Mesodermal cell (in vitro differentiated cells): ENCODE data around the gene TBCD.

ENCODE experiments used
- H3K27ac ChIP-seq: 2 replicates; pipeline ENCODE4 v1.7.0; 2013; ENCODE audit warnings: mild to moderate bottlenecking, low read depth, low read length, moderate library complexity; ENCODE audit not compliant: severe bottlenecking
- H3K36me3 ChIP-seq: 2 replicates; pipeline ENCODE4 v1.7.1; 2013; ENCODE audit warnings: mild to moderate bottlenecking, low read length, moderate library complexity; ENCODE audit not compliant: control insufficient read depth, insufficient read depth
- H3K4me1 ChIP-seq: one replicate; pipeline ENCODE4 v1.7.1; 2013; ENCODE audit warnings: mild to moderate bottlenecking, low read length; ENCODE audit not compliant: insufficient read depth, control insufficient read depth, poor library complexity, severe bottlenecking
- H3K4me3 ChIP-seq: 2 replicates; pipeline ENCODE4 v1.7.0; 2013; ENCODE audit warnings: low read length, control low read depth, mild to moderate bottlenecking; ENCODE audit not compliant: insufficient read depth, poor library complexity, severe bottlenecking; ENCODE audit errors: extremely low read depth
- H3K9me3 ChIP-seq: 2 replicates; pipeline ENCODE4 v1.7.1; 2013; ENCODE audit warnings: mild to moderate bottlenecking, low read length, moderate library complexity; ENCODE audit not compliant: control insufficient read depth
- WGBS, 2 experiments: methylation state at CpG; one replicate each; pipeline ENCODE4 v1.1.5; 2013; ENCODE audit warnings: missing lambda C conversion rate in 2 of 2; ENCODE audit not compliant: insufficient coverage in 2 of 2; 5-methylcytosine and 5-hydroxymethylcytosine counted together

TBCD gene

DNA sequence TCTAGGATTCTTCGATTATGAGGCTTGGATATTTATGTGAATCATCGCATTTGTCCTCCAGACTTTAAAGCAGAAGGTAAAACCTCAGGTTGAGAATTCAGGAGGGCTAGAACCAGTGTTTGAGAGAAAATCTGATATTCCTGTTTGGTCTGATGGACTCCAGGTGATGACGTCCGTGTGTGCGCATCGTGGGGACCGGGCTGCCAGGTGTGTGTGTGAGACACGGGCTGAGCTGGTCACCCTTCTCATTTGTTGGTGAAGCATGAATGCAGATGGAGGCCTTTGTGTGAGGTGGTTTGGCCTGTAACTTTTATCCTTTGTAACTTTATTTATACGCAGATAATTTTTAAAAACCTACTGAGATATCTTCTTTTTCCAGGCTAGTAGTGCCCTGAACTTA is 45.2 kb downstream of the TBCD start:
- Histone ChIP-seq H3K9me3 (no peaks in the 10 kb centered on the region), H3K27ac (no peak overlapping the region), H3K36me3 (peaks cover 36% of the 10 kb centered on the region), H3K4me1 (no peaks in the 10 kb centered on the region), H3K4me3 (no peak overlapping the region)
- WGBS, 2 experiments, result 93 to 97% methylated on average over 8 of the region's 9 CpGs

DNA sequence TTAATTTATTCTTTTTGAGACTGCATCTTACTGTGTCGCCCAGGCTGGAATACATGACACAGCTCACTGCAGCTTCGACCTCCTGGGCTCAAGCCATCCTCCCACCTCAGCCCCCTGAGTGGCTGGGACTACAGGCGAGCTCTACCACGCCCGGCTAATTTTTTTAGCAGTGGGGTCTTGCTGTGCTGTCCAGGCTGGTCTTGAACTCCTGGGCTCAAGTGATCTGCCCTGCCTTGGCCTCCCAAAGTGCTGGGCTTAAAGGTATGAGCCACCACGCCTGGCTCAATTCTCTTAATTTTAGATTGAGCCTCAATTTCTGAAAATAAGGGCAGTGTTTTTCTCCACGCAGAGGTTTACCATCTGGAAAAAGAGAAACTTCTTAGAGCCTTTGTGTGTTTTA is 46.9 kb downstream of the TBCD start:
- Histone ChIP-seq H3K4me3 (no peak overlapping the region), H3K4me1 (no peaks in the 10 kb centered on the region), H3K9me3 (no peaks in the 10 kb centered on the region), H3K27ac (no peak overlapping the region), H3K36me3 (peaks cover 36% of the 10 kb centered on the region)
- WGBS, 2 experiments, result 94 to 99% methylated on average over 7 of the region's 7 CpGs

DNA sequence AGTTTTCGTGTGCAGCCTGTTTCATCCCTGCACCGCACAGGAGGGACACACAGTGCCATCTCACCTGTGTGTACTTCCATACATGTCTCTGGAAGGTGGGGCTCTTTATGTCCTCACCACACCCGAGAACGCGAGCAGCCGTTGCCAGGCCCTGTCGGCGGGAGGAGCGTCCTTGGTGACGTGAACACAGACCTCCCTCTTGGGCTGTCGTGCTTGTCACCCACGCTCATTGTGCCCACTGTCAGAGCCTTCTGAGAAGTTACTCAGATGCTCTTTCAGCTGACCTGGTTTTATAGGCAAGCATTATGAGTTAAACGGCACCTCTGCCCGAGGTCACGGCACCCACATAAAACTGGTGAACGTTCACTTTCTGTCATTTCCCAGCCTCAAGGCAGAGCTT is 47.7 kb downstream of the TBCD start:
- Histone ChIP-seq H3K9me3 (no peaks in the 10 kb centered on the region), H3K4me1 (no peaks in the 10 kb centered on the region), H3K4me3 (no peak overlapping the region), H3K36me3 (peaks cover 36% of the 10 kb centered on the region), H3K27ac (no peak overlapping the region)
- WGBS, 2 experiments, result 92 to 97% methylated on average over 16 of the region's 16 CpGs

DNA sequence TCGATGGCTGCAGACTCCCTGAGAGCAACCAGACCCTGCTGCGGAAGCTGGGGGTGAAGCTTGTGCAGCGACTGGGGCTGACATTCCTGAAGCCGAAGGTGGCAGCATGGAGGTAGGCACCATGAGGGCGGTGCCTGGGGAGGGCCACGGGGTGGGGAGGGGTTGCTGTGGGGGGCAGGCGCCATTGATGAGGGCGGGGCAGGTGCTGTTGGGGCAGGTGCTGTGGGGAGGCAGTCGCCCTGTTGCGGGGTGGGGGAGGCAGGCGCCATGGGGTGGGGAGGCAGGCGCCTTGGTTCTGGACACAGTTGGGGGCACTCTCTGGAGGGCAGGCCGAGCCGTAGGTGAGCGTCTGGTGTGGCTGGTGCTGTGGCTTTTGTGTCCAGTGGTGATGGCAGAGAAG is 49.0 kb downstream of the TBCD start:
- peaks cover 32% of the 10 kb centered on the region for H3K36me3 ChIP-seq
- no peaks in the 10 kb centered on the region for H3K9me3 ChIP-seq
- WGBS, 2 experiments, result 98 to 100% methylated on average over 9 to 10 of the region's 15 CpGs
- no peak overlapping the region for H3K27ac ChIP-seq
- no peaks in the 10 kb centered on the region for H3K4me1 ChIP-seq
- no peak overlapping the region for H3K4me3 ChIP-seq

DNA sequence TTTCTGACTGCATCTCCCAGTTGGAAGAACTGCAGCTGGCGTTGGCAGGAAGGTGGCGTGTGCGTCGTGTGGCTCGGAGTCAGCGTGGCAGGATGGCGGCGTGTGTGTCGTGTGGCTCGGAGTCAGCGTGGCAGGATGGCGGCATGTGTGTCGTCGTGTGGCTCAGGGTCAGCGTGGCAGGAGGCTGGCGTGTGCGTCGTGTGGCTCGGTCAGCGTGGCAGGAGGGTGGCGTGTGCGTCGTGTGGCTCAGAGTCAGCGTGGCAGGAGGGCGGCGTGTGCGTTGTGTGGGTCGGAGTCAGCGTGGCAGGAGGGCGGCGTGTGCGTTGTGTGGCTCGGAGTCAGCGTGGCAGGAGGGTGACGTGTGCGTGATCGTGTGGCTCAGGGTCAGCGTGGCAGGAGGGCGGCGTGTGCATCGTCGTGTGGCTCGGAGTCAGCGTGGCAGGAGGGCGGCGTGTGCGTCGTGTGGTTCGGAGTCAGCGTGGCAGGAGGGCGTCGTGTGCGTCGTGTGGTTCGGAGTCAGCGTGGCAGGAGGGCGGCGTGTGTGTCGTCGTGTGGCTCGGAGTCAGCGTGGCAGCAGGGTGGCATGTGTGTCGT is 49.6 kb downstream of the TBCD start:
- H3K9me3 ChIP-seq, result no peaks in the 10 kb centered on the region
- WGBS, 2 experiments, result 96 to 97% methylated on average over 55 to 63 of the region's 63 CpGs
- no peaks in the 10 kb centered on the region for H3K4me1 ChIP-seq
- no peak overlapping the region for H3K27ac ChIP-seq
- peaks cover 33% of the 10 kb centered on the region for H3K36me3 ChIP-seq
- no peak overlapping the region for H3K4me3 ChIP-seq

DNA sequence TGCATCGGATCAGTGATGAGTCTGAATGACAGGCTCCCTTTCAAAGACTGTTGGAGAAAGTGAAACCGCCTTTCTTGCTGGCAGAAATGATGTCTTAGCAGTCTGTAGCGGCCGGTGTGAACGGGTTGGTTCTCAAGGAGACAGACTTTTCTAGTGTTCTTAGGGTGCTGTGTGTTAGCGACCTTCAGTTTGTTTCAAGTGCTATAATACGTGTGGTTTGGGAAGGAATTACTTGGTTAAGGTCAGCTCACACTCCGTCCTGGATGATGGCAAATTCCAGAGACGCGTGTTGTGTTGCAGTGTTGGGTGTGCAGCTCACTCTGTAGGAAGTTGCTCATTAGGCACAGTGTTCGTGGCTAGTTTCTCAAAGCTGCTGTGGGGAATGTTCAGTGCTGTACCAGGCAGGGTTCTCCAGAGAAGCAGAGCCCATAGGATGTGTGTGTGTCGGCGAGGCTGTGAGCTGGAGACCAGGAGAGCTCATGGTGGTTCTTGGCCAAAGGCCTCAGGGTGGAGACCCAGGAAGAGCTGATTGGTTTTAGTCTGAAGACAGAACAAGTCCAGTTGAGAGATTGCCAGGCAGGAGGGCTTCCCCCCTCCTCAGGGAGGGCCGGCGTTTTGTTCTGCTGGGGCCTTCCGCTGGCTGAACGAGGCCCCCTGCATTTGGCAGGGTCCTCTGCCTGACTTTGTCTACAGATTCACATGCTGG is 50.4 kb downstream of the TBCD start:
- WGBS, 2 experiments, result 94 to 95% methylated on average over 17 of the region's 17 CpGs
- peaks cover 36% of the 10 kb centered on the region for H3K36me3 ChIP-seq

DNA sequence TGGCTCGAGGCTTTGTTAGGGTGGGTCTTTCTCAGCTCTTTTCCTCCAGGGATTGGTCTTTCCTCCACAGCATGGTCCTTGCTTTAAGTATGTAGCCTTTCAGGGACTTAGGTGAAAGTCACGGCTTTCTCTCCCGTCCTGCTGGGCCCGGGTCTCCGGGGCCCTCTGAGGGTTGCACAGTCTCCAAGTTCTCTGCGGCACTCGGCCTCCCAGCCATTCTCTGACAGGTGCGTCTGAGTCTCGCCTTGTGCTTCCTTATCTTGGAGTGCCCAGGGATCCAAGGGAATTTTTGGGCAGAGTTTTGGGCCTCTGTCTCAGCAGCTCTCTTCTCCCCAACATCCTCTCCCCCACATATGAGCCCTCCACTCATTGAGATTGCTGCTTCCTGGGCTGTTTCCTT is 51.3 kb downstream of the TBCD start:
- Histone ChIP-seq H3K4me3 (no peak overlapping the region), H3K36me3 (peaks cover 44% of the 10 kb centered on the region)
- 93 to 95% methylated on average over 9 of the region's 9 CpGs for WGBS, 2 experiments

More for the DNA sequence above, 50.4 kb downstream of the TBCD start:
- Histone ChIP-seq H3K4me3 (no peak overlapping the region), H3K27ac (no peak overlapping the region), H3K4me1 (peaks cover 4% of the 10 kb centered on the region), H3K9me3 (no peaks in the 10 kb centered on the region)

DNA sequence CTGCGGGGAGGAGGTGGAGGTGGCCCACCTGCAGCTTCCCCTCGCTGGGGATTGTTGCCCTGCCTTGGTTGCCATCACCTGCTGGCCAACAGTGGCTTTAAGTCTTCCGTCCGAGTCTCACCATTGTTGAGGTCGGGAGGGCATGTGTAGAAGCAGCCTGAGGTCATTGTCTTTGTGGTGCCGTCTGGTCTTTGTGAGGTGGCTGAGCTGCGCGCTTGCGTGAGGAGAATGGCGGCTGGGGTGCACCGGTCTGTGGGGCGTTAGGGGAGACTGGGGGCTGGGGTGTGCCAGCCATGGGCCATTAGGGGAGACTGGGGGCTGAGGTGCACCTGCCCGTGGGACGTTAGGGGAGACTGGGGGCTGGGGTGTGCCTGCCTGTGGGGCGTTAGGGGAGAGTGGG is 51.7 kb downstream of the TBCD start:
- WGBS, 2 experiments, result 90 to 95% methylated on average over 9 to 13 of the region's 15 CpGs
- Histone ChIP-seq H3K4me1 (peaks cover 6% of the 10 kb centered on the region), H3K4me3 (no peak overlapping the region), H3K9me3 (no peaks in the 10 kb centered on the region), H3K36me3 (peaks cover 43% of the 10 kb centered on the region), H3K27ac (no peak overlapping the region)

More for the DNA sequence above, 51.3 kb downstream of the TBCD start:
- Histone ChIP-seq H3K9me3 (no peaks in the 10 kb centered on the region), H3K27ac (no peak overlapping the region), H3K4me1 (peaks cover 6% of the 10 kb centered on the region)

DNA sequence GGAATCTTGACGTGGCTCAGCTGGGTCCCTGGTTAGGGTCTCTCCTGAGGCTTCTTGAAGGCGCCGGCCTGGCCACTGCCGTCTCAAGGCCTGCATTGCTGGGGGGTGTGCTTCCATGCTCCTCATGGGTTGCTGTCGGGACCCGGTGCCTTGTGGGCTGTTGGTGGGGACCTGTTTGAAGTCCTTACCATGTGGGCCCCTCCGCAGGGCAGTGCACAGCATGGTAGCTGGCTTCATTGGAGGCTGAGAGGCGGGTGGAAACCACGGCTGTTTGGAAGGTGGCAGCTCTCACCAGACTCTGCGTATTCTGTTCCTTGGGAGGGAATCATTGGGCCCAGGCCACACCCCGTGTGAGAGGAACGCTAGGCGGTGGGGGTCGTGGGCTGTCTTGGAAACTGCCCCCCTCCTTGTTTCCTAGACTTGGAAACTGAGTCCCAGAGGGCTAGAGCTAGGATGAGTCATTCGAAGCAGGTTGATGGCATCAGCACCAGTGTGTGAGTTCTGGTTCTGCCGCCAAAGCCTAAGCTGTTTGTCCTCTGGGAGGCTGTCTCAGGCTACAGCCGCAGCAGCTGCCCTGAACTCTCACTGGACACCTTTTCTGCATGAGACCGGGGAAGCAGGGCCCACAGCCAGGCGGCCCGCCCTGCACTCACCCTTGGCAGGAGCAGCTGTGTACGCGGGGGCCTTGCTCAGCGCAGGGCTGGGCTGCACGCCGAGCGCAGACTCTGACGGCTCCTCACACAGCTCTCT is 52.8 kb downstream of the TBCD start:
- no peak overlapping the region for H3K27ac ChIP-seq
- peaks cover 6% of the 10 kb centered on the region for H3K4me1 ChIP-seq
- H3K4me3 ChIP-seq, result no peak overlapping the region
- H3K9me3 ChIP-seq, result no peaks in the 10 kb centered on the region
- H3K36me3 ChIP-seq, result peaks cover 34% of the 10 kb centered on the region
- 95 to 96% methylated on average over 23 of the region's 27 CpGs for WGBS, 2 experiments

DNA sequence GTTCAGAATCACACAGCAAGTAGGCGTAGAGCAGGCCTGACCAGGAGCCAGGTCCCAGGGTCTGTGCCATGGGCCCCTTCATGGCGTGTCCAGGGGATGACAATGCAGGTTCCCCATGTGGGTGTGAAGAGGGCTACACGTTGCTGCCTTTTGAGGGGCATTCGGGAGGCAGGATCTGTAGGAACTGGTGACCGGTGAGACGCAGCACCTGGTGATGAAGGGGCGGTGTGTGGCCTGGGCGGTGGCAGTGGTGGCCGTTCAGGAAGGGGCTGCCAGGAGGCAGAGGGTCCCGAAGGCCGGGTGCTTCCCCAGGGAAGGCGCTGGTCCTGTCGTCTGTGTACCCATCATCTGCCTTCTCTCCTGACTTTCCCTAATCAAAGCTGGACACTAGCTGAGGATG is 53.4 kb downstream of the TBCD start:
- H3K36me3 ChIP-seq, result peaks cover 30% of the 10 kb centered on the region
- peaks cover 6% of the 10 kb centered on the region for H3K4me1 ChIP-seq
- 95 to 98% methylated on average over 13 of the region's 13 CpGs for WGBS, 2 experiments
- H3K4me3 ChIP-seq, result no peak overlapping the region
- no peak overlapping the region for H3K27ac ChIP-seq
- no peaks in the 10 kb centered on the region for H3K9me3 ChIP-seq

DNA sequence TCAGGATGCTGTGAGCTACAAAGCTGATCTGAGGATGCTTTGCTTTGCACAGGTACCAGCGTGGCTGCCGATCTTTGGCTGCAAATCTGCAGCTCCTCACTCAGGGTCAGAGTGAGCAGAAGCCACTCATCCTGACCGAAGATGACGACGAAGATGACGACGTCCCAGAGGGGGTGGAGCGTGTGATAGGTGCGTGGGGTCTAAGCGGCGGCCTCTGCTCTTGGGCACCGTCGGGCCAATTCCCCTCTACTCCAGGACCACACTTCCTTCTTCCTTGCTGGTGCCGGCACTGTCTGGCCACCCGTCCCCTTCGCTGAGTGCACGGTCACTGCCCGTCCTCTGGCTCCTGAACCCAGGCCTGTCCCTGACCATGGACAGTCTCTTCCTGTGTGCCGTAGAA is 54.0 kb downstream of the TBCD start:
- no peak overlapping the region for H3K27ac ChIP-seq
- H3K4me1 ChIP-seq, result peaks cover 6% of the 10 kb centered on the region
- no peaks in the 10 kb centered on the region for H3K9me3 ChIP-seq
- WGBS, 2 experiments, result 95 to 100% methylated on average over 19 of the region's 19 CpGs
- no peak overlapping the region for H3K4me3 ChIP-seq
- H3K36me3 ChIP-seq, result peaks cover 26% of the 10 kb centered on the region
